ENCODE data around the gene PTPRG.

The PTPRG gene

DNA sequence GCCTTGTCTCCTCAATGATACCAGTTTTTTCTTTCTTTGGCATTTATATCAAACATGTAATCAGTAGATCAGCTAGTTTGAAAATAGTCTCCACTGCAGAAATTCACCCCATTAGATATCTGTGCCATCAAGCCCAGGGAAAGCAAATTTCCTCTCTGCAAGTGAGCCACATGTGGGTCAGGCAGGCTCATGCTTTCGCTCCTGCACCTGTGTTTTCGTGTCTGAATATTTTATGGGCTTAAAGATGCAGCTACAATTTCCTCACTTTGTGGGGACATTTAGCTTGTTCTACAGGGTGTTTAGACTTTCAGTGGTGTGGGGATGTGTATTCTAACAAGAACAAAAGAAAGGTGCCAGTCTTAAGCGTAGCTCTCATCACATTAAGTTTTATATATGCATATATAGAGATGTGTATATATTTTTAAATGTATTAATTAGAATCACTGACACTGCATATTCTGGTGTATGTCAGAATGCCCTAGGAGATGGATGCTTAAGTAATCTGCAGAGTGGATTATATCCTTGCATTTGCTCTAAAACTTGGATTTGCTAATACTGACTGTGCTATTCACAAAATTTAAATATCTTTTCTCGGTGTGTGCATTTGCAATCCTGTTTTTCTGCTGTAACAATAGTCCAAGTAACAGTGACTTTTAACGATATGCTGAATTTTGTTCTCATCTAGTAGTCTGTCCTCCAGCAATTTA is 372.6 kb downstream of the PTPRG start:
- TF ChIP-seq TAF1 (IDR thresholded peaks at IDR 0.05; ENCODE audit: borderline replicate concordance, insufficient read depth, low read length) (no peak), SIN3A (IDR thresholded peaks at IDR 0.05; ENCODE audit: borderline replicate concordance, insufficient read depth, low read length) (no peak), FOXP2 (optimal IDR thresholded peaks at IDR 0.05; ENCODE audit: borderline replicate concordance, extremely low read depth, extremely low read length, insufficient read depth) (no peak)

DNA sequence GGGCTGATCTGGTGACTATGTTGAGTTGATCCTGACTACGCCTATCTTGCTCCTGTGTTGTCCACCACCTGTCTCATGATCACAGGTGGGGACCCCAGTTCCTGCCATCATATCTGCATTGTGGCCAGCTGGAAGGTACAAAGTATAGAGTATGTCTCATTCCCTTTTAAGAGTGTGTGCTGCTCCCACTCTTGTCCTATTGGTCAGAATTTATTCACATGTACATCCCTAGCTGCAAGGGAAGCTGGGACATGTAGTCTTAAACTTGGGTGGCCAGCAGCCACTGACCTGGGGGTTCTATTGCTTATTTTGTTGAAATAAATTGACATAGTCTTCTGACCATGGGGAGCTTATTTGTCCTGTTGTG is 373.1 kb downstream of the PTPRG start:
- no peak for TF ChIP-seq FOXP2 (optimal IDR thresholded peaks at IDR 0.05; ENCODE audit: borderline replicate concordance, extremely low read depth, extremely low read length, insufficient read depth)
- TF ChIP-seq TAF1 (IDR thresholded peaks at IDR 0.05; ENCODE audit: borderline replicate concordance, insufficient read depth, low read length) = no peak
- TF ChIP-seq SIN3A (IDR thresholded peaks at IDR 0.05; ENCODE audit: borderline replicate concordance, insufficient read depth, low read length) = no peak
- no peak for TF ChIP-seq POLR2AphosphoS5 (IDR thresholded peaks at IDR 0.05; ENCODE audit: low read depth, low read length)
- TF ChIP-seq, protein P1, sequence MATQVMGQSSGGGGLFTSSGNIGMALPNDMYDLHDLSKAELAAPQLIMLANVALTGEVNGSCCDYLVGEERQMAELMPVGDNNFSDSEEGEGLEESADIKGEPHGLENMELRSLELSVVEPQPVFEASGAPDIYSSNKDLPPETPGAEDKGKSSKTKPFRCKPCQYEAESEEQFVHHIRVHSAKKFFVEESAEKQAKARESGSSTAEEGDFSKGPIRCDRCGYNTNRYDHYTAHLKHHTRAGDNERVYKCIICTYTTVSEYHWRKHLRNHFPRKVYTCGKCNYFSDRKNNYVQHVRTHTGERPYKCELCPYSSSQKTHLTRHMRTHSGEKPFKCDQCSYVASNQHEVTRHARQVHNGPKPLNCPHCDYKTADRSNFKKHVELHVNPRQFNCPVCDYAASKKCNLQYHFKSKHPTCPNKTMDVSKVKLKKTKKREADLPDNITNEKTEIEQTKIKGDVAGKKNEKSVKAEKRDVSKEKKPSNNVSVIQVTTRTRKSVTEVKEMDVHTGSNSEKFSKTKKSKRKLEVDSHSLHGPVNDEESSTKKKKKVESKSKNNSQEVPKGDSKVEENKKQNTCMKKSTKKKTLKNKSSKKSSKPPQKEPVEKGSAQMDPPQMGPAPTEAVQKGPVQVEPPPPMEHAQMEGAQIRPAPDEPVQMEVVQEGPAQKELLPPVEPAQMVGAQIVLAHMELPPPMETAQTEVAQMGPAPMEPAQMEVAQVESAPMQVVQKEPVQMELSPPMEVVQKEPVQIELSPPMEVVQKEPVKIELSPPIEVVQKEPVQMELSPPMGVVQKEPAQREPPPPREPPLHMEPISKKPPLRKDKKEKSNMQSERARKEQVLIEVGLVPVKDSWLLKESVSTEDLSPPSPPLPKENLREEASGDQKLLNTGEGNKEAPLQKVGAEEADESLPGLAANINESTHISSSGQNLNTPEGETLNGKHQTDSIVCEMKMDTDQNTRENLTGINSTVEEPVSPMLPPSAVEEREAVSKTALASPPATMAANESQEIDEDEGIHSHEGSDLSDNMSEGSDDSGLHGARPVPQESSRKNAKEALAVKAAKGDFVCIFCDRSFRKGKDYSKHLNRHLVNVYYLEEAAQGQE (IDR thresholded peaks at IDR 0.05; ENCODE audit: insufficient read depth in 1 of 2, low read depth in 2 of 2, low read length in 2 of 2) = no peak

DNA sequence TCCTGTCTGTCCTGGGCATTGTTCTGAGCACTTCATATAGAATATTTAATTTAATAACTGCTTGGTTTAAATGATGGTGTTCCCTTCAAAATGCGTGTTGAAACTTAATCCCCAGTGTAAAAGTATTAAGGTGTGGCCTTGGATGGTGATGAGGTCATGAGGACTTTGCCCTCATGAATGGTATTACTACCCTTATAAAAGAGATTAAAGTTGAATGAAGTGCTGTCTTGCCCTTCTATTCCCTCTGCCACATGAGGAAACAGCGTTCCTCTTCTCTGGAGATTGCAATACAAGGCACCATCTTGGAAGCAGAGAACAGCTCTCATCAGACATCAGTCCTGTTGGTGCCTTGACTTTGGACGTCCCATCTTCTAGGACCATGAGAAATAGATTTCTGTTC is 374.4 kb downstream of the PTPRG start:
- TF ChIP-seq POLR2AphosphoS5 (IDR thresholded peaks at IDR 0.05; ENCODE audit: low read depth, low read length) = no peak

DNA sequence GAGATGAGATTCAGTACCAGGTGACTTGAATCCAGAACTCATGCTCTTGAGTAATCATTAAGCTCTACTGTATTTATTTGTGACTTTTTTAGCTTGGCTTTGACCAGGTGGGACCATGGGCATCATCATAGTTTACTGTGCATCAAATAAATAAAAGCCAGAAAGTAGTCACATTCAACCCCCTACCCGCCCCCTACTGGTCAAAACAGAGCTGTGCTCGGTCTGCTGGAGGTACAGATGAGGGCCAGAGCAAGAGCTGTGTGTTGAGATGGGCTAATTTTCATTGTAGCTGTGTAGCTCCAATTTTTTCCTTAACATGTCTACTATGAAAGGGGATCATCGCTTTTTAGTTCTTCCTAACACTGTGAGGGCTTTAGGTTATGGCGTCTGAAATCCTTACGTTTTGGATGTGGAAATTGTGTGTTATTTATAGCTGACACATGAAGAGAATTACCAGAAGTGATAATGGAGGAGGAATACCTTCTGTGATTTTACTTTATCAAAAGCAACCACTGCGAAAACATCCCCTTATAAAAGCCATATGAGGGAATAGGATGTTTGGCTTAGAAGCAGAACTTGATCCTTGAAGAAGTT is 375.1 kb downstream of the PTPRG start:
- no peak for TF ChIP-seq POLR2AphosphoS5 (IDR thresholded peaks at IDR 0.05; ENCODE audit: low read depth, low read length)
- TF ChIP-seq FOXP2 (optimal IDR thresholded peaks at IDR 0.05; ENCODE audit: borderline replicate concordance, extremely low read depth, extremely low read length, insufficient read depth) = no peak
- no peak for TF ChIP-seq SIN3A (IDR thresholded peaks at IDR 0.05; ENCODE audit: borderline replicate concordance, insufficient read depth, low read length)
- TF ChIP-seq, protein P1 (IDR thresholded peaks at IDR 0.05; ENCODE audit: insufficient read depth in 1 of 2, low read depth in 2 of 2, low read length in 2 of 2) = no peak
- no peak for TF ChIP-seq TAF1 (IDR thresholded peaks at IDR 0.05; ENCODE audit: borderline replicate concordance, insufficient read depth, low read length)

DNA sequence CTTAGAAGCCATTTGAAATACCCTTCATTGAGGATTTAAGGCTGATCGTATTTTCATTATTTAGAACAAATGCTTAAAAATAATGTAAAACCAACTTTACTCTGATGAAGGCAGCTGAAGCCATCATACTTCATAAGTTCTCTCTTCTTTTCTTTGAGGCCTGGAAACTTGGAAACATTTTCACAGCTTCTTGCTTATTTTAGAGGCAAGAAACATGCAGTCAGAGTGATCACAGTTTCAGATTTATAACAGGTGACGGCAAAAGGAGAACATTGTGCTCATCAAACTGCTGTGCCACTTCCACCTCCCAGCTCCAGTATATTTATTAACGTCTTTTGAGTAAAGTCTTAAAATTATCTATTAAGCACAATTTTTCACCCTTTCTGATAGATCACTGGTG is 376.1 kb downstream of the PTPRG start:
- TF ChIP-seq SIN3A (IDR thresholded peaks at IDR 0.05; ENCODE audit: borderline replicate concordance, insufficient read depth, low read length) = no peak
- no peak for TF ChIP-seq POLR2AphosphoS5 (IDR thresholded peaks at IDR 0.05; ENCODE audit: low read depth, low read length)
- TF ChIP-seq, protein P1 (IDR thresholded peaks at IDR 0.05; ENCODE audit: insufficient read depth in 1 of 2, low read depth in 2 of 2, low read length in 2 of 2) = no peak
- no peak for TF ChIP-seq FOXP2 (optimal IDR thresholded peaks at IDR 0.05; ENCODE audit: borderline replicate concordance, extremely low read depth, extremely low read length, insufficient read depth)
- TF ChIP-seq TAF1 (IDR thresholded peaks at IDR 0.05; ENCODE audit: borderline replicate concordance, insufficient read depth, low read length) = no peak

DNA sequence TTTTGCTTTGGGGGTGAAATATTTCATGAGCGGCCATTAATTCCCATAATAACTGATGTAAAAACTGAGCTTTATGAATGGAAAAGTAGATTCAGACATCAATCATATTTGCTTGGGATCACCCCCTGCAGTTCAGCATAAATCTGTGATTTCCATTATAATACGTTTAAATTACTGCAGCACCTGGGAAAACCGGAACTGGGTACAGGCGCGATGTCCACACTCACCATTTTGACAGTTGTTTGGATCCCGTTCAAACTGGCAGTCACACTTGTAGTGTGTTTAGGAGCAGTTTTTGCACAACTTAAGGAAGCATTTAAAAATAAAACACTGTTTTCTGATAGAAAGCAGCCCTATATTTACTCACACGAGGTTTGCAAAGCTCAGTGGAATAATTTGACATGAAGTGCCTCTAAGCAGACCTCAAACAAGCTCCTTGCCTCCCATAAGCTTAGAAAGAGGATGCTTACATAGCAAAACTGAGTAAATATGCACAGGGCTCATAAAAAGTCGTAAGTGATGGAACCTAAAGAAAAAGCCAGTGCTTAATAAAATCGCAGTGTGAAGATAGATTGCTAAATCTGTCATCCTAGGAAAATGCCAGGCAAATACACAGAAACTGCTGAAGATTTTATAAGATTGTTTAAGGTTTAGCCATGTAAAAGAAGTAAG is 377.6 kb downstream of the PTPRG start:
- TF ChIP-seq POLR2AphosphoS5 (IDR thresholded peaks at IDR 0.05; ENCODE audit: low read depth, low read length) = no peak
- no peak for TF ChIP-seq FOXP2 (optimal IDR thresholded peaks at IDR 0.05; ENCODE audit: borderline replicate concordance, extremely low read depth, extremely low read length, insufficient read depth)
- no peak for TF ChIP-seq SIN3A (IDR thresholded peaks at IDR 0.05; ENCODE audit: borderline replicate concordance, insufficient read depth, low read length)
- TF ChIP-seq TAF1 (IDR thresholded peaks at IDR 0.05; ENCODE audit: borderline replicate concordance, insufficient read depth, low read length) = no peak

Data from PFSK-1 (cell line).